Activated CD4-positive, alpha-beta T cell treated with anti-CD3 and anti-CD28 coated beads for 48 hours (primary cell): ENCODE measurements around the gene C8G.

Experiments used
- DNase-seq: peaks from one replicate; pipeline ENCODE4 v3.0.0-alpha.2; 2020

The C8G gene

DNA sequence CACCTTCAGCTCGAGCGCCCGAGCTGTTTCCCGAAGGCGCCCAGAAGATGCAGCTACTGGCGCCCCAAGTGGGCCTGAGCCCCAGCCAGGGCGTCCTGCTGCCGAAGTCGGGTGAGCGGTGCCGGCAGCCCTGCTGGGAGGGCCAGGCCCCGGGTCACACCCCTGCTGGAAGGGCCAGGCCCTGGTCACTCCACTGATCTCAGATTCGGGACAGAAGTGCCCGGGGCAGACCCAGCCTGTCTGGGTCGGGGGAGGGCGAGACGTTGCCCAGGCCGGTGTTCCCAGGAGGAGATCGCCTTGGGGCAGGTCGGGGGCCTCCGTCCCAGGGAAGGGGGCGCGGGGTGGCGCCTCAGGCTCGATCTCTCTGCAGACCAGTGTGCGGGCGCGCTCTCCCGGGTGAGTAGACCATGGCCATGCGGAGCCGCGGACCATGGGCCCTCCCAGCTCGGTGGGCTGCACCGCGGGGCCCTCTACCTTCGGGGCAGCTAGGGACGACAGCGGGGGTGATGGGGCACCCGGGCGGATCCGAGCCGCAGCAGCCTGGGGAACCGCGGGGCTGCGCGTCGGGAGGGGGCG lies 40.1 kb downstream of the C8G start:
- DNase-seq: no peak

DNA sequence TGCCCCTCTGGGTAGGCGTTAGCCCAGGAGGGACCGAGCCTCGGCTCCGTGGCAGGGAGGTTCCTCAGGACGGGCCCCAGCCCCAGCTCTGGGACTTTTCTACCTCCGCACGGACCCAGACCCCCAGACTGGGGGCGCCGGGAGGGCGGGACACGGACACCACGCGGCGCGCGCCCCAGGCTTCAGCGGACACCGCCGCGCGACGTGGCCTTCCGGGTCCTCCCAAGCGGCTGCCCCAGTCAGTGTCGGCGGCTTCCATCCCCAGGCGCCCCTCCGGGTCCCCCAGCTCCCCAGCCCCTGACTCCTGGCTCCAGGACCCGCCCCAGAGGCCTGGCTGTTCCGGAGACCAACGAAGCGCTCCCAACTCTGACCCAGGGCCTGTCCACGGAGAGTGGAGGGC lies 40.8 kb downstream of the C8G start:
- no peak for DNase-seq

DNA sequence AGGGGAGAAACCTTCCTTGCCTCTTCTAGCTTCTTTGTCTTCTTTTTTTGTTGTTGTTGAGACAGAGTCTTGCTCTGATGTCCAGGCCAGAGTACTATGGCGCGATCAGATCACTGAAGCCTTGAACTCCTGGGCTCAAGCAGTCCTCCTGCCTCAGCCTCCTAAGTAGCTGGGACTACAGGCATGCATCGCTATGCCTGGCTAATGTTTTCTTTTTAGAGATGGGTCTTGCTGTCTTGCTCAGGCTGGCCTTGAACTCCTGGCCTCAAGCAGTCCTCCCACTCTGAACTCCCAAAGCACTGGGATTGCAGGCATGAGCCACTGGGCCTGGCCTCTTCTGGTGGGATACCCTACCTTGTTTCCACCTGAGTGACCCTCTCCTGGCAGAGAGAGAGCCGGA lies 43.8 kb downstream of the C8G start:
- no peak for DNase-seq

DNA sequence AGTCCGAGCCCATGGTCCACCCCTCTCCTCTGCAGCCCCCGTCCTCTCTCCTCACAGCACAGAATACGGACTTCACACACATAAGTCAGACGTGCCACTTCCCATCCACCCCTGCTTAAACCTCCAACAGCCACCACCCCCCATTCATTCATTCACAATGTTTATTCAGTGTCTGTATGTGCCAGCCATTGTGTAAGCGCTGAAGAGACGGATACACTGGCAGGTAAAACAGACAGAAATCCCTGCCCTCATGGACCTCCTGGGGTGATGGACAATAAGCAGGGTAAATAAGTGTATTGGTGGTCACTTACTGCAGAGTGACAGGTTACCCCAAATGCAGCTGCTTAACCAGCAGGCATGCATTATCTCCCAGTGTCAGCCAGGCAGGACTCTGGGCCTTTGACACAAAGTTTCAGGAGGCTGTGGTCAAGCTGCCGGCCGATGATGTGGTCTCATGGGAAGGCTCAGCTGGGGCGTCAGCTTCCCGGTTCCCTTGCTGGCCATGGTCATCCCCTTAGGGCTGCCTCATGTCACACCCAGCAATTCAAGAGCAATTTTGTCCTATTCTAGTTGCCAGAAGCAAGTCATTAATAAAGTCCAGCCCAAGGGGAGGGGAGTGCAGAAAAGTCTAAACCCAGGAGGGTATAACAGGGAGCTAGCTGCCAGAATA lies 45.3 kb downstream of the C8G start:
- DNase-seq: no peak

DNA sequence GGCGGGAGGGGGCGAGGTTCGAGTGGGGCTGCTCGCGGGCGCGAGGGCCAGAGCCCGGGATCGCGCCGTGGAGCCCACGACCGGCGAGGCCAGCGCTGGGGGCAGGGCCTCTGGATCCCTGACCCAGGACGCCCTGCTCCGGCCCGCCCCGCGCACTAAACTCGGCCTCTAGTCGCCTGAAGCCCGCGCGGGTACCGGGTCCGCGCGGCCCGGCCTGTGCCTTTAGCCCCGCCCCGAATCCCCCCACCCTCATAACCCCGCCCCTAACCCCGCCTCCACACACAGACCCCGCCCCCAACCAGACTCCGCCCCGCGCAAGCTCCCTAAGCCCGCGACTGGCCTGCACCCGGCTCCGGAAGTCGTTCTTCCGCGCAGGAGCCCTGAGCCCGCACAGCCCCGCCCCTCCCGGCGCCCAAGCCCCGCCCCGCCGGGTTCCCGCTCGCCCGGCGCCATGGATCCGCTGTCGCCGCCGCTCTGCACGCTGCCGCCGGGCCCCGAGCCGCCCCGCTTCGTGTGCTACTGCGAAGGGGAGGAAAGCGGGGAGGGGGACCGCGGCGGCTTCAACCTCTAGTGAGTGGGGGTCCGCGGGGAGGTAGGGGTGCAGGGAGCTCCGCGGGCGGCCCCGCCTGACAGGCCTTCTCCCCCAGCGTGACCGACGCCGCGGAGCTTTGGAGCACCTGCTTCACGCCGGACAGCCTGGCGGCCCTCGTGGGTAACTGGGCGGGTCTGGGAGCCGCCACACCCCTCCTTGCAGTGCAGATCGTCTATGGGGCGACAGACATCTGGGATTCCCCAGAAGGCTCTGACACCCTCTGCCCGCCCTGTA lies 47.2 kb downstream of the C8G start, which contains the start of gene PAXX:
Gene PAXX, plus strand, starts transcription at position 430 of the 826 bp plus-strand sequence. Its CDS starts 22 bp downstream, at position 452.
- DNase-seq: peak; percentile 96

DNA sequence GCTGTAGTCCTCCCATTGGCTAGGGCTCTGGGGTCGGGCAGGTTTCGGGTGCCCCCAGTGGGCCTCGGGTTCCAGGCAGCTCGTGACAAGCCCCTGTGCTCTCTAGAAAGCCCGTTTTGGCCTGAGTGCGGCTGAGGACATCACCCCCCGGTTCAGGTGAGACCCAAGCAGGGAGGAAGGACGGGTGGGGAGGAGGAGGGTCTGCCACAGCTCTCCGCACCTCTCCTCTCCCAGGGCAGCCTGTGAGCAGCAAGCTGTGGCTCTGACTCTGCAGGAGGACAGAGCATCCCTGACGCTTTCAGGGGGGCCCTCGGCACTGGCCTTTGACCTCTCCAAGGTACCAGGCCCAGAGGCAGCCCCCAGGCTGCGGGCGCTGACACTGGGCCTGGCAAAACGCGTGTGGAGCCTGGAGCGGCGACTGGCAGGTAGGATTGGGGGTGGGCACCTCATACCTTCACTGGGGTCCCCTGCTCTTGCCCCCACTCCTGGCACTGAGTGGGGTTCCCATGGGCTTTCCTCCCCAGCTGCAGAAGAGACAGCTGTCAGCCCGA lies 47.9 kb downstream of the C8G start:
- DNase-seq: no peak

DNA sequence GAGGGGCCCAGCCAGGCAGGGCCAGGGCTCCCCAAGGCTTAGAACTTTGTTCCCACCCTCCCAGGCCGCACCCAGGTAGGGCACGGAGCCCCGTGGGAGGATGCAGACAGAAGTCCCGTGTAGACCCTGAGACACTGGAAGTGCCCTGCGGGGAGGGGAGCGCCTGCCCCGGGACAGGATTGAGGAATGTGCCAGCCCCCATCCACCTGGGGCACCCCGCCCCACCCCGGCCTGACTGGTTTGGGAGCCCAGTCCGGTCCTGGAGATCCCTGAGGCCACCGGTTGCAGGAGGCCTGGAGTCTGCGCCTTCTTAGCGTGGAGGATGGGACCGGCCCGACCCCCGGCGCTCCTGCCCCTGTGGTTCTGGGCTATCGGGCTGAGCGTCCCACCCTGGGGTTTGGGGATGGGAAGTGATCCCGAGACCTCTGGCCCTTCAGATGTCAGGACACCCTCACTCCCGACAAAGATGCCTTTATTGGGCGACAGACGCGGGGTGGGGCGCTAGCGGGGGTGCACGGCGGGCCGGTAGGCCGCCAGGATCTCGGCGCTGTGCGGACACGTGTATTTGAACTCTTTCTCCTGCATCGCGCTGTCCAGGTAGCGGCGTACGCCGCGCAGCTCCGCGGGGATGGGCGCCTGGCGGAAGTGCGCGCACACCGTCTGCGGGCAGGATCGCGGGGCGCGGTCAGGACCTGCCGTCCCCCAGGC lies 49.3 kb downstream of the C8G start:
- DNase-seq: no peak

DNA sequence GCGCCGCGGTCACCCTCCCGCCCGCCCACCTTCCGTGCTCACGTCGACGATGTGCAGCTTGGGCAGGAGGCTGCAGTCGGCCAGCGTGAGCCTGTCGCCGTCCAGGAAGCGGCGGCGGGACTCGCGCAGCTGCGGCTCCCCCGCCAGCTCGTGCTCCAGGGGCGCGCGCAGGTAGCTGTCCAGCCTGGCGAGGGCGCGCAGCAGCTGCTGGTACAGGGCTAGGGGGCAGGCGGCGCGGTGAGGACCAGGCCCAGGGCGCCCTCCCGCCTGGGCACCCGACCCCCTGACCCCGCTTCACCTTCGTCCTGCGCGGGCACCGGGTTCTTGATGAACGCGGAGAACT lies 49.8 kb downstream of the C8G start:
- no peak for DNase-seq

DNA sequence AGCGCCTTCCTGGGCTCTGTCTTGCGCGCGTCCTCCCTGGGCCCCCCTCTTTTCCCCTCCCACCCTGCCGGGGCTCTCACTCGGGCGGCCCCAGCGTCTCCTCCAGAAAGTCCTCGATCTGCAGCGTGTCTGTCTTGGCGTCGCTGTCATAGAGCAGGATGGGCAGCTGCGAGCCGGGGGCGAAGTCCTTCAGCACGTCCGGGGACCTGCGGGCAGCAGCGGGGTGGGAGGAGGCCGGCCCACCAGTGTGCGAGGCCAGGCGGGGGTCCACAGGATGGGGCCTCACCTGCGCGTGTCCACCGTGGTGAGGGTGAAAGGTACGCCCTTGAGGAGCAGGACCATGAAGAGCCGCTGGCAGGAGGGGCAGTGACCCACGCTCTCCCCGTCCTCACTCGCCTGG lies 50.3 kb downstream of the C8G start:
- no peak for DNase-seq

DNA sequence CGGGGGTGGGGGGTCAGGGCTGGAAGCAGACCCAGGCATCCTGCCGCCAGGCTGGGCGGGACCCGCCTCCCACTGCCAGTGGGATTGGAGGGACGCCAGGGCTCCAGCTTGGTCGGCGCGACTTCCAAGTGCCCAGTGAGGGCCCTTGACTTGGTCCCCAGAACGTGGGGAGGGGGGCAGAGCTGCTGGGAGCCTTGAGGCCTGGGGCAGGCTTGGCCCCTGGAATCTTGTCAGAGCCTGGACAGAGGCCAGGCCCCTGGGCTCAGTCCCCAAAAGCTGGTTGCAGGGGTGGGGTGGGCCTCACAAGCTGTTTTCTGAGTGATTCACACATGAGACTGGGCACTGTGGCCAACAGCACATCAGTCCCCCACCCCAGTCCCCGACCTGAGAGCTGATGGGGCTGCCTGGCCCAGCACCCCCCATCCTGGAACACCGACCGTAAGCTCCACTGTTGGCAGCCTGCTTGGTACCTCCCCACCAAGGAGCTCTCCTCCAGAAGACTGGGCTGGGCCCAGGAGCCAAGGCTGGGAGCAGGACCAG lies 50.8 kb downstream of the C8G start:
- no peak for DNase-seq
